Measurements from ENCODE around the gene NRARP. TPM values are rescaled to one million over a fixed set of nuclear protein-coding genes. Genes with fewer than 3 reads are reported as not detected.

Gene NRARP
- polyA plus RNA-seq, 1 experiment = 0.17 TPM

- Histone ChIP-seq H3K27me3 (ENCODE audit: control insufficient read depth, insufficient read depth, low read length) (no peaks in the 10 kb centered on the region), H3K4me3 (ENCODE audit: low read depth, low read length) (peak overlapping the region; percentile 88), H3K36me3 (ENCODE audit: control insufficient read depth, insufficient read depth, low read length) (peaks cover 19% of the 10 kb centered on the region)
- no peak for DNase-seq (ENCODE audit: low read depth)
- CTCF ChIA-PET = no interaction called here
- POLR2A ChIA-PET = no interaction called here
- TF ChIP-seq CTCF (IDR thresholded peaks at IDR 0.05; ENCODE audit: insufficient read depth, low read depth, low read length) = no peak
Observed at GRCh38 chr9:137278721-137279711, 23.1 kb downstream of the NRARP start.

GRCh38 chr9:137278061-137278701, 23.9 kb downstream of the NRARP start:
- H3K4me3 ChIP-seq (ENCODE audit: low read depth, low read length) = peak overlapping the region; percentile 88
- no peak for DNase-seq (ENCODE audit: low read depth)
- no peak for TF ChIP-seq CTCF (IDR thresholded peaks at IDR 0.05; ENCODE audit: insufficient read depth, low read depth, low read length)
- H3K36me3 ChIP-seq (ENCODE audit: control insufficient read depth, insufficient read depth, low read length) = peaks cover 22% of the 10 kb centered on the region
- ChIA-PET CTCF (interaction anchor here (0.7 to 2.3 kb wide), 6 partner anchors 9 to 246 kb away, joined by 3 to 11 read pairs (median 4); partner anchors contain the start of genes EXD3, NELFB and NOXA1), POLR2A (interaction anchor here (0.6 kb wide), 1 partner anchor 133 kb away, joined by 3 read pairs; no protein-coding TSS in a partner anchor)
- H3K27me3 ChIP-seq (ENCODE audit: control insufficient read depth, insufficient read depth, low read length) = no peaks in the 10 kb centered on the region

- POLR2A ChIA-PET = interaction anchor here (0.6 kb wide), 1 partner anchor 133 kb away, joined by 3 read pairs; no protein-coding TSS in a partner anchor
- CTCF ChIA-PET = interaction anchor here (0.7 to 2.3 kb wide), 9 partner anchors 9 to 247 kb away, joined by 3 to 11 read pairs (median 4); partner anchors contain the start of genes EXD3, NELFB and NOXA1
- Histone ChIP-seq H3K27me3 (ENCODE audit: control insufficient read depth, insufficient read depth, low read length) (no peaks in the 10 kb centered on the region), H3K4me3 (ENCODE audit: low read depth, low read length) (peak within 1 kb of the TSS; percentile 88), H3K36me3 (ENCODE audit: control insufficient read depth, insufficient read depth, low read length) (peaks cover 21% of the 10 kb centered on the region)
- peak; percentile 31 for DNase-seq (ENCODE audit: low read depth)
- TF ChIP-seq CTCF (IDR thresholded peaks at IDR 0.05; ENCODE audit: insufficient read depth, low read depth, low read length) = peak; percentile 57
Observed at GRCh38 chr9:137277329-137278041, 24.6 kb downstream of the NRARP start, which contains the start of gene TOR4A. Gene TOR4A, plus strand, starts transcription at chr9:137277726. Its CDS starts 964 bp downstream, at chr9:137278690.

GRCh38 chr9:137276473-137277328, 25.4 kb downstream of the NRARP start:
- peak overlapping the region; percentile 88 for H3K4me3 ChIP-seq (ENCODE audit: low read depth, low read length)
- TF ChIP-seq CTCF (IDR thresholded peaks at IDR 0.05; ENCODE audit: insufficient read depth, low read depth, low read length) = no peak
- ChIA-PET POLR2A (no interaction called here), CTCF (interaction anchor here (0.9 to 2.3 kb wide), 10 partner anchors 8 to 248 kb away, joined by 3 to 11 read pairs (median 4); partner anchors contain the start of genes EXD3, NELFB and NOXA1)
- DNase-seq (ENCODE audit: low read depth) = no peak
- no peaks in the 10 kb centered on the region for H3K27me3 ChIP-seq (ENCODE audit: control insufficient read depth, insufficient read depth, low read length)
- H3K36me3 ChIP-seq (ENCODE audit: control insufficient read depth, insufficient read depth, low read length) = peaks cover 25% of the 10 kb centered on the region

All from BJ (cell line).